SK-N-SH (cell line): ENCODE results near the gene GLRA3. TPM values are rescaled to one million over a fixed set of nuclear protein-coding genes. Genes with fewer than 3 reads are reported as not detected.

ENCODE experiments used
- CTCF ChIA-PET: fragments of 300-600, 350-600 bp; formaldehyde crosslinking; extraction: SDS; loops from one replicate; lab custom pipeline; 2021; lab: Yijun Ruan, JAX
- POLR2A ChIA-PET: fragments of 350-600 bp; sonication (Branson Sonifier 250); formaldehyde crosslinking; extraction: SDS; loops from one replicate; lab custom pipeline; 2020; ENCODE audit warnings: antibody characterized with exemption, inconsistent platforms; lab: Yijun Ruan, JAX
- DNase-seq: peaks from one replicate; pipeline ENCODE4 v3.0.0; 2012
- H2AFZ ChIP-seq: fragments of 200-600 bp; sonication (generic); 2 replicates; pipeline ENCODE4 v1.8.1; 2016; ENCODE audit warnings: antibody characterized with exemption, mild to moderate bottlenecking, low read depth
- H3F3A ChIP-seq: fragments of 200-600 bp; sonication (generic); replicated peaks from 2 replicates; pipeline ENCODE3; 2016; ENCODE audit warnings: antibody characterized with exemption, mild to moderate bottlenecking; ENCODE audit not compliant: insufficient read depth
- H3K27ac ChIP-seq, 2 experiments: fragments of 200-500 bp in 1 of 2; fragments of 200-600 bp in 1 of 2; sonication (Bioruptor generic) in 1 of 2; sonication (generic), shearing (Covaris generic) in 1 of 2; 2 replicates each; pipeline versions ENCODE4 v1.5.1 to v1.6.1; 2014 to 2016; ENCODE audit warnings: low read depth in 2 of 2, inconsistent platforms in 1 of 2, low read length in 1 of 2, mild to moderate bottlenecking in 1 of 2, mixed read lengths in 1 of 2
- H3K27me3 ChIP-seq: fragments of 200-600 bp; sonication (generic), shearing (Covaris generic); 2 replicates; pipeline ENCODE4 v1.6.1; 2016; ENCODE audit warnings: mixed run types; ENCODE audit not compliant: insufficient read depth
- H3K36me3 ChIP-seq, 2 experiments: fragments of 200-500 bp in 1 of 2; fragments of 200-600 bp in 1 of 2; sonication (Bioruptor generic) in 1 of 2; sonication (generic) in 1 of 2; replicated peaks in 1 of 2; 2 replicates each; pipeline versions ENCODE3 to v1.5.1; 2014 to 2016; ENCODE audit warnings: low read length in 1 of 2, mild to moderate bottlenecking in 1 of 2; ENCODE audit not compliant: insufficient read depth in 2 of 2, control insufficient read depth in 1 of 2
- H3K4me1 ChIP-seq, 2 experiments: fragments of 200-500 bp in 1 of 2; fragments of 200-600 bp in 1 of 2; sonication (Bioruptor generic) in 1 of 2; sonication (generic), shearing (Covaris generic) in 1 of 2; 2 replicates each; pipeline versions ENCODE4 v1.5.1 to v1.6.1; 2014 to 2016; ENCODE audit warnings: low read depth in 1 of 2, low read length in 1 of 2, mixed run types in 1 of 2; ENCODE audit not compliant: insufficient read depth in 2 of 2, control insufficient read depth in 1 of 2
- H3K4me2 ChIP-seq: fragments of 200-600 bp; sonication (generic), shearing (Covaris generic); 2 replicates; pipeline ENCODE4 v1.6.1; 2017; ENCODE audit warnings: mixed run types
- H3K4me3 ChIP-seq, 2 experiments: fragments of 200-500 bp in 1 of 2; fragments of 200-600 bp in 1 of 2; sonication (Bioruptor generic) in 1 of 2; sonication (generic), shearing (Covaris generic) in 1 of 2; 2 replicates each; pipeline versions ENCODE4 v1.5.1 to v1.8.1; 2014 to 2016; ENCODE audit warnings: low read depth in 2 of 2, inconsistent platforms in 1 of 2, low read length in 1 of 2, mild to moderate bottlenecking in 1 of 2, mixed read lengths in 1 of 2, moderate library complexity in 1 of 2
- H3K79me2 ChIP-seq: fragments of 200-600 bp; sonication (generic); 2 replicates; pipeline ENCODE4 v1.8.1; 2017; ENCODE audit warnings: mild to moderate bottlenecking; ENCODE audit not compliant: insufficient read depth
- H3K9ac ChIP-seq: fragments of 200-600 bp; sonication (generic); 2 replicates; pipeline ENCODE4 v1.6.1; 2017; ENCODE audit warnings: mixed run types
- H3K9me2 ChIP-seq: fragments of 200-600 bp; sonication (generic); 2 replicates; pipeline ENCODE4 v1.6.1; 2017; ENCODE audit warnings: mixed run types
- H3K9me3 ChIP-seq: fragments of 200-600 bp; sonication (generic); 2 replicates; pipeline ENCODE4 v1.6.1; 2017; ENCODE audit warnings: mixed run types, mild to moderate bottlenecking, moderate library complexity
- H4K20me1 ChIP-seq: fragments of 200-600 bp; sonication (generic); 2 replicates; pipeline ENCODE4 v1.6.1; 2017; ENCODE audit warnings: mild to moderate bottlenecking, mixed run types; ENCODE audit not compliant: insufficient read depth
- EP300 ChIP-seq, 2 experiments: IDR thresholded peaks; 2 replicates each; pipeline versions ENCODE4 v1.4.0 to v1.6.1; 2012; ENCODE audit warnings: borderline replicate concordance in 1 of 2, low read depth in 1 of 2, low read length in 1 of 2
- EZH2phosphoT487 ChIP-seq: fragments of 200-600 bp; sonication (generic); IDR thresholded peaks from 2 replicates; pipeline ENCODE4 v1.6.1; 2017; ENCODE audit warnings: low read depth, mixed run types, mild to moderate bottlenecking, antibody characterized with exemption, moderate library complexity, borderline replicate concordance
- FOXJ3 ChIP-seq: sonication (generic); formaldehyde crosslinking; IDR thresholded peaks from 2 replicates; pipeline ENCODE4 v1.5.1; 2020; ENCODE audit warnings: mild to moderate bottlenecking, missing genetic modification reagents
- FOXM1 ChIP-seq: IDR thresholded peaks from 2 replicates; pipeline ENCODE4 v1.4.0; 2012; ENCODE audit warnings: low read depth, mild to moderate bottlenecking
- GABPA ChIP-seq: IDR thresholded peaks from 2 replicates; pipeline ENCODE4 v1.4.0; 2012; ENCODE audit warnings: low read depth, mild to moderate bottlenecking
- GATA2 ChIP-seq: sonication (generic); formaldehyde crosslinking; IDR thresholded peaks from 2 replicates; pipeline ENCODE4 v1.5.0; 2020; ENCODE audit warnings: mild to moderate bottlenecking, missing genetic modification reagents
- RAD21 ChIP-seq: IDR thresholded peaks from 2 replicates; pipeline ENCODE4 v1.6.1; 2012; ENCODE audit warnings: mild to moderate bottlenecking, low read length
- RCOR1 ChIP-seq: fragments of 150-350 bp; IDR thresholded peaks from 2 replicates; pipeline ENCODE4 v1.6.1; 2017; ENCODE audit warnings: antibody characterized with exemption, low read length
- RFX5 ChIP-seq: IDR thresholded peaks from 2 replicates; pipeline ENCODE4 v1.6.1; 2012; ENCODE audit warnings: mild to moderate bottlenecking, improper control_type of control experiment, low read length
- SMC3 ChIP-seq: IDR thresholded peaks from 2 replicates; pipeline ENCODE4 v1.6.1; 2012; ENCODE audit warnings: low read depth, low read length, improper control_type of control experiment
- TEAD4 ChIP-seq: IDR thresholded peaks from 2 replicates; pipeline ENCODE4 v1.4.0; 2012; ENCODE audit warnings: mild to moderate bottlenecking, borderline replicate concordance; ENCODE audit not compliant: insufficient read depth
- USF2 ChIP-seq: fragments of 150-350 bp; IDR thresholded peaks from 2 replicates; pipeline ENCODE4 v1.6.1; 2017; ENCODE audit warnings: antibody characterized with exemption, low read length, low read depth, borderline replicate concordance
- WGBS: methylation state at CpG from one replicate; pipeline ENCODE4 v1.1.6; 2017; ENCODE audit warnings: low lambda C conversion rate; 5-methylcytosine and 5-hydroxymethylcytosine counted together
- polyA plus RNA-seq, 3 experiments: library from polyadenylated mRNA; depleted of rRNA; stranded (reverse); fragments of >200 nt; gene quantifications; 2 replicates each; pipeline ENCODE4 v1.2.3, GENCODE V29; 2012
- TF ChIP-seq, protein P1 (sequence below): IDR thresholded peaks from 2 replicates; pipeline ENCODE4 v1.4.0; 2012; ENCODE audit warnings: low read depth, borderline replicate concordance

The GLRA3 gene
- polyA plus RNA-seq, 1 of the 3 experiments (the other 2 are of a cell fraction) = not detected

DNA sequence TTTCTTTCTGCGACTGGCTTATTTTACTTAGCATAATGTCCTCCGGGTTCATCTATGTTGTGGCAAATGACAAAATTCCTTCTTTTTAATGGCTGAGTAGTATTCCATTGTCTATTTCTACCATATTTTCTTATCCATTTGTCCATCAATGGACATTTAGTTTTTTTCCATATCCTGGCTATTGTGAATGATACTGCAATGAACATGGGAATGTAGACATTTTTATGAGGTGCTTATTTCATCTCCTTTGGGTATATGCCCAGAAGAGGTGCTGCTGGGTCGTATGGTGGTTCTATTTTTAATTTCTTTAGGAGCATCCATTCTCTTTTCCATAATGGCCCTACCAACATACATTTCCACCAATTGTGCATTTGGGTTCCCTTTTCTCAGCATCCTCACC lies 230.2 kb downstream of the GLRA3 start (continued):
- TF ChIP-seq, protein P1, sequence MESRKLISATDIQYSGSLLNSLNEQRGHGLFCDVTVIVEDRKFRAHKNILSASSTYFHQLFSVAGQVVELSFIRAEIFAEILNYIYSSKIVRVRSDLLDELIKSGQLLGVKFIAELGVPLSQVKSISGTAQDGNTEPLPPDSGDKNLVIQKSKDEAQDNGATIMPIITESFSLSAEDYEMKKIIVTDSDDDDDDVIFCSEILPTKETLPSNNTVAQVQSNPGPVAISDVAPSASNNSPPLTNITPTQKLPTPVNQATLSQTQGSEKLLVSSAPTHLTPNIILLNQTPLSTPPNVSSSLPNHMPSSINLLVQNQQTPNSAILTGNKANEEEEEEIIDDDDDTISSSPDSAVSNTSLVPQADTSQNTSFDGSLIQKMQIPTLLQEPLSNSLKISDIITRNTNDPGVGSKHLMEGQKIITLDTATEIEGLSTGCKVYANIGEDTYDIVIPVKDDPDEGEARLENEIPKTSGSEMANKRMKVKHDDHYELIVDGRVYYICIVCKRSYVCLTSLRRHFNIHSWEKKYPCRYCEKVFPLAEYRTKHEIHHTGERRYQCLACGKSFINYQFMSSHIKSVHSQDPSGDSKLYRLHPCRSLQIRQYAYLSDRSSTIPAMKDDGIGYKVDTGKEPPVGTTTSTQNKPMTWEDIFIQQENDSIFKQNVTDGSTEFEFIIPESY = no peak
- TF ChIP-seq, all 33 proteins: peak for 0

GRCh38 chr4:174596513-174596912 lies 232.5 kb downstream of the GLRA3 start:
- no peaks in the 10 kb centered on the region for H4K20me1 ChIP-seq
- DNase-seq = no peak
- no peaks in the 10 kb centered on the region for H3K9me2 ChIP-seq
- WGBS = 46% methylated on average over 1 of the region's 1 CpG
- H3K79me2 ChIP-seq = no peaks in the 10 kb centered on the region
- no peaks in the 10 kb centered on the region for H3K9me3 ChIP-seq
- H3K36me3 ChIP-seq = no peaks in the 10 kb centered on the region
- no peak overlapping the region for H3K27ac ChIP-seq
- TF ChIP-seq TEAD4 = no peak
- TF ChIP-seq RCOR1 = no peak
- TF ChIP-seq EZH2phosphoT487 = no peak
- TF ChIP-seq RAD21 = no peak
- no peak for TF ChIP-seq USF2
- TF ChIP-seq, protein P1 = no peak
- TF ChIP-seq RFX5 = no peak
- TF ChIP-seq GABPA = no peak
- no peak for TF ChIP-seq SMC3
- no peak for TF ChIP-seq EP300 (IDR thresholded peaks at IDR 0.05; ENCODE audit: borderline replicate concordance in 1 of 2, low read depth in 1 of 2, low read length in 1 of 2)
- no peak for TF ChIP-seq FOXJ3 (CRISPR knock-in tag)
- no peak for TF ChIP-seq GATA2 (CRISPR knock-in tag)
- TF ChIP-seq FOXM1 = no peak
- POLR2A ChIA-PET = no interaction called here
- no peak overlapping the region for H2AFZ ChIP-seq
- H3K4me2 ChIP-seq = no peak overlapping the region
- no peaks in the 10 kb centered on the region for H3F3A ChIP-seq
- CTCF ChIA-PET = interaction anchor here (0.7 kb wide), 1 partner anchor 11 kb away, joined by 3 read pairs; no protein-coding TSS in a partner anchor
- no peak overlapping the region for H3K4me3 ChIP-seq
- H3K4me1 ChIP-seq = no peaks in the 10 kb centered on the region
- no peak overlapping the region for H3K9ac ChIP-seq
- no peaks in the 10 kb centered on the region for H3K27me3 ChIP-seq
